Measurements from ENCODE around the gene FADS3.
A peak's percentile ranks its signal among the peaks of the same experiment; 100 is the strongest.

The FADS3 gene

DNA sequence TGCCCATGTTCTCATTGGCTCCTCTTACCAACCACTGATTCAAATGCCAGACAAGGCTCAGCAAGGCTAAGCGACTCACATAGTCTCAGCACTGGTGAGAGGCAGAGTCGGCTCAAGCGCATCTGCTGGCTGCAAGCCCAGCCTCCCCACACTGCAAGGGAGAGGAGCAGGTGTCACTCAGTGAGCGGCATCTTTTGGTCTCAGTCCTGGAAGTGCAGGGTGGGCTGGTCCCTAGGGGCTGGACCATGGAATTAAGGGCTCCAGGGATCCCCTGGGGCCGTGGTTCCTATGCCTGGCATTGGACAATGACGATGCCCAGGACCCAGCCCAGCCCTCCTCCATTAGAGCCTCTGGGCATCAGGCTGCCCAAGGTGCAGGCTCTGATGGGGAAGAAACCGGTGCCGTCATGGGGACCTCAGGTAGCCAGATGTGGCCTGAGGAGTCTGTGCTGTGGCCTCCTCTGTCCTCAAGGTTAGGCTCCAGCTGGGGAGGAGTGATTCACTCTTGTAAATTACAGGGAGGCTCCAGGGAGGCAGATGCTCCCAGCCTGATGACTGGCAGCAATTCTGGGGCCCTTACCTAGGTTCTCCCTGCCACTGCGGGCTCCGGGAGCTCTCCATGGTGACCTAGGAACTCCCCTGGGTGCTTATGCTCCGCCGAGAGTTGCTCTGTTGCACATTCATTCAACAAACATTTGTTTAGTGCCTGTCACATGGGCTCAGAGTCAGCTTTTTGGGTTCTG is 35.2 kb downstream of the FADS3 start:
- no peaks in the 10 kb centered on the region for H3K27me3 Mint-ChIP-seq (ENCODE audit: low read depth)
- DNase-seq (ENCODE audit: low spot score) = no peak
- H3K4me1 Mint-ChIP-seq (ENCODE audit: low read depth) = no peaks in the 10 kb centered on the region
- peak overlapping the region; percentile 26 for H3K27ac Mint-ChIP-seq
- no peak overlapping the region for H3K4me3 Mint-ChIP-seq
- H3K9me3 Mint-ChIP-seq = no peaks in the 10 kb centered on the region
- H3K36me3 Mint-ChIP-seq (ENCODE audit: low read depth) = peaks cover 43% of the 10 kb centered on the region

DNA sequence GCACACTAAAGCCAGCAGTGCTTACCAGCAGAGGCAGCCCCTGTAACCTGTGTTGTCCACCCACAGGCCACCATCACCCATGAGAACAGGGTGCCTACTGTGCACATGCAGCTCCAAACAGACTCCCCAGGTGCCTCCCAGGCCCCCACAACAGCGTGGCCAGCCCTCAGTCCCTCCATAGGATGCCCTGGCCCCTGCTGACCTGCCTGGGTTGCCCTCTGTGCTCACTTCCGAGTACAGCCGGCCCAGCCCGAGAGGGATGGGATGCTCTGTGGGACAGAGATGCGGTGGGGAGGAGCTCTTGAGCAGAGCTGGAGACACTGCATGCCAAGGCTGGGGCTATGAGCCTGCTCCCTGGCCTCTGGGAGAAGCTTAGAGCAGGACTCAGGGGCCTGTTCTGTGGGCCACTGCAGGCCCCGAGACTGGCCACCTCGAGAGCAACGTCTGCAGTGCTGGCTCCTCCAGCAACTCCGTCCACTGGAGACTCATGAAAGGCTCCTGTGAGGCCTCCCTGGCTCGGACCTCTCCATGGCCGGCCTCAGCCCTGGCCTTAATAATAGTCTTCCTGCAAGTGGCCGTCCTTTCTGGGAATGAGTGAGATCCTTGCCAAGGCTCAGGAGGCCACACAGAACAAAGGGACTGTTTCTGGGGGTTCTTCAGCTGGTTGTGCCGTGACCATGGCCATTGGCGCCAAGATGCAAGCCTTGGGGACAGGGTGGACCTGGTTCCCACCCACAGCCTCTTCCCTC is 36.2 kb downstream of the FADS3 start:
- H3K9me3 Mint-ChIP-seq = no peaks in the 10 kb centered on the region
- H3K27me3 Mint-ChIP-seq (ENCODE audit: low read depth) = no peaks in the 10 kb centered on the region
- no peaks in the 10 kb centered on the region for H3K4me1 Mint-ChIP-seq (ENCODE audit: low read depth)
- no peak for DNase-seq (ENCODE audit: low spot score)
- no peak overlapping the region for H3K27ac Mint-ChIP-seq
- no peak overlapping the region for H3K4me3 Mint-ChIP-seq
- H3K36me3 Mint-ChIP-seq (ENCODE audit: low read depth) = peaks cover 41% of the 10 kb centered on the region

DNA sequence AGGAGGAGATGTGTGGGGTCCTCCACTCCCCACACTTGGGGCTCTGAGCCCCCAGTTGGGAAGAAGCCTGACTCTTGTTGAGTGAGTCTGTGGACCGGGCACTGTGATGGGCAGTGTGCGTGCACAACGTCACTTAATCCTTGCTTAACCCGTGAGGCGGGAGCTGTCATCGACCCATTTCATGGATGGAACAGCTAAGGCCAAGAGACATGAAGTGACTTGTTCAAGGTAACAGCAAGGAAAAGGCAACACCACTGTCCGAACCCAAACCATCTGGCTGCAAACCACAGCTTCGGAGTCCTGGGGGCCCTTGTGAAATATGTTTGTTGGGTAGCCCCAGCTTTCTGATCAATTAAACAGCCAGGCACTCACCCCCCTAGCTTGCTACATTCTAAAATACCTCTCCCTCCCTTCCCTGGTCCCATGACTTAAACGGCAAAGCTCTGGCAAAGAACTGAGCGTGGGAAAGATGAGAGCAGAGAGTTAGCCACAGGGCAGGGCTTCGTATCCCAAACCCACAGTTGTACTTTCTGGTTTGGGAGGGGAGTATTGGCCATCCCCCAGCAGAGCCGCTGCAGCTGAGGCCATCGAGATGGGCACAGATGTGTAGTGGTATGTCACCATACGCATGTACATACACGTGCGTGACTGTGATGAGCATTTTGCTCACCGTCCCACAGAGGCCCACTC is 37.0 kb downstream of the FADS3 start:
- Mint-ChIP-seq H3K36me3 (ENCODE audit: low read depth) (peaks cover 41% of the 10 kb centered on the region), H3K27ac (no peak overlapping the region), H3K4me1 (ENCODE audit: low read depth) (no peaks in the 10 kb centered on the region), H3K4me3 (no peak overlapping the region), H3K9me3 (no peaks in the 10 kb centered on the region), H3K27me3 (ENCODE audit: low read depth) (no peaks in the 10 kb centered on the region)
- DNase-seq (ENCODE audit: low spot score) = no peak

DNA sequence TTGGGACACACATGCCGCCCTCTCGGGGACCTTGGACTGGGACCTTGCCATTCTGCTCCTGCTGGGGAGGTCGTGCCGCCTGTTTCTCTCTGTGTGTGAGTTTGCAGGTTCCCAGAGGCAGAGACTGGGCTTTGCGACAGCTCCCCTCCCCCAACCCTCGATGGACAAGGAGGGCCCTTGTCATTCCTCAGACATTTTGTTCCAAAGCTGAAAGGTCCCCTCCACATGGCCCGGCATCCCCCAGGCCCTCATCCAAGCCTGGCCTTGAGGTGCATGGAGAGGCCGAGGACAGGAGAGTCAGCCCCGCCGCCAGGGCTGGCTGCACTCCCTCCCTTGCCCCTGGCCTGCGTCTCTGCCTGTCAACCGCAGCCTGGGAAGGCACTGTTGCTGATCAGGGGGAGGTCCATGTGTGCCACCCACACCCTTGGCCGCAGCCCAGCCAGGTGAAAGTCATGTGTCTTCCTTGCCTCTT is 37.6 kb downstream of the FADS3 start:
- H3K9me3 Mint-ChIP-seq = no peaks in the 10 kb centered on the region
- H3K4me1 Mint-ChIP-seq (ENCODE audit: low read depth) = no peaks in the 10 kb centered on the region
- H3K4me3 Mint-ChIP-seq = no peak overlapping the region
- H3K27me3 Mint-ChIP-seq (ENCODE audit: low read depth) = no peaks in the 10 kb centered on the region
- no peak for DNase-seq (ENCODE audit: low spot score)
- peaks cover 37% of the 10 kb centered on the region for H3K36me3 Mint-ChIP-seq (ENCODE audit: low read depth)
- no peak overlapping the region for H3K27ac Mint-ChIP-seq

DNA sequence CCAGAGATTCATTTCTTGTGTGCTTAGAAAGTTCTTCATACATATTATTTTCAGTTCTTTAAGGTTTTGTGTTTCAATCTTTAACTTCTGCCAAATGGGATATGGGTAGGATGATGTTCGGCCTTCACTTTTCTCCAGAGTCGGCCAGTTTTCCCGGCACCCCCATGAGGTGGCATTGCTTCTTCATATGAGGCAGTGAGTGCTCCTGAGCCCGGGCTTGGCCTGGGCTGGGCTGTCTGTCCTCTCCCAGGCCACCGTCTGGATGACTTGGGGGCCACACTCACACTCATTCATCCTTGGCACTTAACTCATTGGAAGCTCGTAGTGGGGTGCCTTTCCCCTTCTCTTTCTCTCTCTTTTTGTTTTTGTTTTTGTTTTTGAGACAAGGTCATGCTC is 39.4 kb downstream of the FADS3 start:
- Mint-ChIP-seq H3K4me1 (ENCODE audit: low read depth) (no peaks in the 10 kb centered on the region), H3K27me3 (ENCODE audit: low read depth) (no peaks in the 10 kb centered on the region), H3K36me3 (ENCODE audit: low read depth) (peaks cover 54% of the 10 kb centered on the region), H3K9me3 (no peaks in the 10 kb centered on the region), H3K4me3 (no peak overlapping the region), H3K27ac (no peak overlapping the region)
- no peak for DNase-seq (ENCODE audit: low spot score)

DNA sequence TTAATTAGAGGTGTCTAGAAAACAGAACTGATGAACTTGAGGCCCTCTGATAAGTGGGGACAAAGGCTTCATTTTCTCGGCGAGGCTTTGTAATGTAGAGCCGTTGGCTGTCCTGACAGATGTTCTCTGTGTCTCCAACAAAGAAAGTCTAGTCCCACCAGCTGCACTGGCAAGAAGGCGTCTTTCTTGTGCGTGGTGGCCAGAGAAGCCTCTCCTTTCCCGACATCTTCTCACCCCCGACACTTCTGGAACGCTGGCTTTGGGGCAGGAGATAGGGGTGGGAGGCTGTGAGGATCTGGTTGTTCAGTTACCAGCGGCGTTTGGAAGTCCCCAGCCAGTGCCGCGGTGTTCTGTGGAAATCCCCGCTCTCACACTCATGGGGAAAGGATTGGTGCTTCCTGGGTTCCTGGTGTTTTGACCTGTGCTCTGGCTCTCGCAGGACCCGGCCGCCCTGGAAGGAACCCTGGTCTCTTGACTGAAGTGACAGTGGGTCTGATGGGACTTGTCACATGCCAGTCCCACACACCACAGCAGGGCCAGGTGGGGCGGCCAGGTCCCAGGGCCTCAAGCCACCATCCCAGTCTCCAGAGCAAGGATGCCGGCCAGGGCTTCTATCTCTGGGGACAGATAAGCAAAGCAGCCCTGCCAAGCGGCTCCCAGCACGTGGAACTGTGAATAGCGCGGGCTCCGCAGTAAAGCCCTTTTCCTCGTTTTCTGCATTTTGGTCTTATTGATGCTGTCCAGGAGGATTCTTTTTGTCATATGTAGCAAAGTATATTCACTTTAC is 40.0 kb downstream of the FADS3 start:
- Mint-ChIP-seq H3K4me1 (ENCODE audit: low read depth) (no peaks in the 10 kb centered on the region), H3K36me3 (ENCODE audit: low read depth) (peaks cover 58% of the 10 kb centered on the region), H3K4me3 (no peak overlapping the region)

DNA sequence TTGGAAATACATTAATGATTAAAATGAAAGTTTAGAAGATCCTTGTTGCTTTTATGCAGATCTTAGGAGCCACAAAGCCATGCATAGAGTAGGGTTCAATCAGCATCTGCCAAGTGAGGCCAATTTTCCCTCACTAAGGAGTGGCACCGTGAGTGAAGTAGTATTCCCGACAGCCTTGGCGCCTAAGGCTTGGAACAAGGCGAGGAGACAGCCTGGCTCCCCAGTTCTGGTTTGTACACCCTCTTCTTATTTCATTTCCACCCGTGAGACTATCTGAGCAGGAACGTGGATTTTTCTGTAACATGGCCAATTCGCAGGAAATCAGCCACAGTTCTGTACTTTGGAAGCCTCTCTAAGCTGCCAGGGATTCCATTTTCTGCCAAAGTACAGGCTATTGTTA is 40.7 kb downstream of the FADS3 start:
- Mint-ChIP-seq H3K36me3 (ENCODE audit: low read depth) (peaks cover 62% of the 10 kb centered on the region), H3K4me1 (ENCODE audit: low read depth) (peaks cover 2% of the 10 kb centered on the region), H3K27ac (no peak overlapping the region), H3K4me3 (no peak overlapping the region), H3K9me3 (no peaks in the 10 kb centered on the region), H3K27me3 (ENCODE audit: low read depth) (no peaks in the 10 kb centered on the region)
- DNase-seq (ENCODE audit: low spot score) = no peak

More for the DNA sequence above, 40.0 kb downstream of the FADS3 start:
- DNase-seq (ENCODE audit: low spot score) = no peak
- Mint-ChIP-seq H3K9me3 (no peaks in the 10 kb centered on the region), H3K27me3 (ENCODE audit: low read depth) (no peaks in the 10 kb centered on the region), H3K27ac (no peak overlapping the region)

DNA sequence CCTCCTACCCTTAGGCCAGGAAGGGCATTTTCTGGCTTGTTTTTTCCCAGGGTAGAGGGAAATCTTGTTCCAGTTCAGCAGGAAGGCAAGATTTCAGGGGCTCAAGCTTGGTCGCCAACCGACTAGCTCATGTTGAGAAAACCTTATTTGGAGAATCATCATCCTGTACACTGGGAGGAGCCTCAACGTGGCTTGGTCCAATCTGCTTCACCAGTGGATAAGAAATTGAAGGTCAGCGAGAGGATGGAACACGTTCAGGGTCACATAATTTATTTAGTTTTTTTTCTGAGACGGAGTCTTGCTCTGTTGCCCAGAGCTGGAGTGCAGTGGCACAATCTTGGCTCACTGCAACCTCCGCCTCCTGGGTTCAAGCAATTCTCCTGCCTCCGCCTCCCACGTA is 42.7 kb downstream of the FADS3 start:
- H3K4me1 Mint-ChIP-seq (ENCODE audit: low read depth) = peaks cover 2% of the 10 kb centered on the region
- peak overlapping the region; percentile 41 for H3K27ac Mint-ChIP-seq
- H3K27me3 Mint-ChIP-seq (ENCODE audit: low read depth) = no peaks in the 10 kb centered on the region
- no peak overlapping the region for H3K4me3 Mint-ChIP-seq
- H3K9me3 Mint-ChIP-seq = no peaks in the 10 kb centered on the region
- no peak for DNase-seq (ENCODE audit: low spot score)
- H3K36me3 Mint-ChIP-seq (ENCODE audit: low read depth) = peaks cover 60% of the 10 kb centered on the region

DNA sequence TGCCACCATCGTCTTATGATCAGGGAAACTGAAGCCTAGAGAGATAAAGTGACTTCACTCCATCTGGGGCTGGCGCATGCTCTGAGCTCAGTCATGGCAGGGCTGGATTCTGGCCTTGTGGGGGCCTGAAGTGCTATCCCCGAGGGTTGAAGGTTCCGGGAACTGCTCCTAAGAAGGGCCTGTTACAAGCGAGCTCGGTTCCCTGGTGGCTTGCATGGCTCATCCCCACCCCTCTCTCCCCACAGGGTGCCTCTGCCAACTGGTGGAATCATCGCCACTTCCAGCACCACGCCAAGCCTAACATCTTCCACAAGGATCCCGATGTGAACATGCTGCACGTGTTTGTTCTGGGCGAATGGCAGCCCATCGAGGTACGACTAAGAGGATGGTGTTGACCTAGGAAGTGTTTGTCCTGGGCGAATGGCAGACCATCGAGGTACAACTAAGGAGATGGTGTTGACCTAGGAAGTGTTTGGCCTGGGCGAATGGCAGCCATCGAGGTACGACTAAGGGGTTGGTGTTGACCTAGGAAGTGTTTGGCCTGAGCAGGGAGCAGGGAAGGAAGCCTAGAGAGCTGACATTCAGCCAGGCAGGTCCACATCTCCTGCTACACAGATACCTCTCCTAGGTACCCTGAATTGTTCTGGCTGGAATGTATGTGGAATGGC is 43.3 kb downstream of the FADS3 start:
- no peak overlapping the region for H3K4me3 Mint-ChIP-seq
- H3K27me3 Mint-ChIP-seq (ENCODE audit: low read depth) = no peaks in the 10 kb centered on the region
- H3K27ac Mint-ChIP-seq = no peak overlapping the region
- H3K36me3 Mint-ChIP-seq (ENCODE audit: low read depth) = peaks cover 62% of the 10 kb centered on the region
- H3K4me1 Mint-ChIP-seq (ENCODE audit: low read depth) = peaks cover 2% of the 10 kb centered on the region
- H3K9me3 Mint-ChIP-seq = no peaks in the 10 kb centered on the region
- no peak for DNase-seq (ENCODE audit: low spot score)

DNA sequence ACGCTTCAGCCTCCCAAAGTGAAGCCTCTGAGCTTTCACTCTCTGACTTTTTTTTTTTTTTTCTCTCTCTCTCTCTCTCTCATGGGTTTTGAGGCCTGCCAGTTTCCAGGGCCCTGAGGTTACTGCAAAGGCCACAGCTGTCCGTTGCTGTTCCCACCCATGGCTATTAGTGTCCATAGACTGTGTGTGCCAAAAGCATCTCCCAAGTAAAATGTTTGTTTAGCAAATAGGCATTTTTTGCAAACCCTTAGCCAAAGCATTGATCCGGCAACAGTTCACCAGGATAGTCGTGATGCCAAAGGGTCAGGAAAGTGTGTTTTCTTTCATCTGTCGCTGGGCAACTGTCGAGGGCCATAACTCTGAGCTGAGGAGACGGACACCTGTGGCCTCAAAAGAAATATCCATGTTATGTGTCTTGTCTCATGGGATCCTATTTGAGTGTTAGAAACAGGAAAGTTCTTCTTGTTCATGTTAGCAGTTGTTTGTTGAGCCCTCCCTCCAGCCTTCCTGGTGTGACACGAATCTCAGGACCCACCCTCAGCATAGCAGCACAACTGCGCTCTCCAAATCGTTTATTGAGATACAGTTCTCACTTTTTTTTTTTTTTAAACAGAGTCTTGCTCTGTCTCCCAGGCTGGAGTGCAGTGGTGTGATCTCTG is 44.9 kb downstream of the FADS3 start:
- no peaks in the 10 kb centered on the region for H3K27me3 Mint-ChIP-seq (ENCODE audit: low read depth)
- H3K4me1 Mint-ChIP-seq (ENCODE audit: low read depth) = peaks cover 2% of the 10 kb centered on the region
- H3K4me3 Mint-ChIP-seq = no peak overlapping the region
- H3K9me3 Mint-ChIP-seq = no peaks in the 10 kb centered on the region
- DNase-seq (ENCODE audit: low spot score) = no peak
- H3K27ac Mint-ChIP-seq = no peak overlapping the region
- H3K36me3 Mint-ChIP-seq (ENCODE audit: low read depth) = peaks cover 58% of the 10 kb centered on the region

DNA sequence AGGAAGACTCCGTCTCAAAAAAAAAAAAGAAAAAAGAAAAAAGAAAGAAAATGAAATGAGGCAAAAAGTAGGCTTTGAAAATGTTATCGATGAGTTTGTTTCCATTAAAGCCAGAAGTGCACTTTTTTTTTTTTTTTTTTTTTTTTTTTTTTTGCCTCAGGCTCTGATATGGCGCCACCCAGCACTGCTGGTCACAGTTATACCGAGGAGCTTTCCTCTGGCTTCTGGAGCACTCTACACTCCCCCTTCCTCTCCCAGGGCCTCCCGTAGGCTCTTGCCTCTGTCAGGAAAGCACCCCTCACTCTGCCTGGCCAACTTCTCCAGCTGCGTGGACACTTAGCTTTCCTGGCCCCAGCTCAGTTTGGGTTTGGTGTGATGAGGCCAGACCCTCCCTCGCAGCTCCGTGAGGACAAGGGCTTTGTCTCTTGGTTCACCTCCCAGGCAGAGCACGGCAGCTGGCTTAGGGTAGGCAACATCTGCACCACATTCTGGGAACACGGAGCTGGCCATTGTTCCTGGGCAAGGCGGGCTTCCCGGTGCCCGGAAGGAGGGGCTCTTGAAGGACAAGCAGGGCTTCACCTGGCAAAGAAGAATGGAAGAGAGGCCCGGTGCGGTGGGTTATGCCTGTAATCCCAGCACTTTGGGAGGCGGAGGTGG is 46.3 kb downstream of the FADS3 start:
- Mint-ChIP-seq H3K36me3 (ENCODE audit: low read depth) (peaks cover 61% of the 10 kb centered on the region), H3K27me3 (ENCODE audit: low read depth) (no peaks in the 10 kb centered on the region), H3K27ac (no peak overlapping the region), H3K4me3 (no peak overlapping the region), H3K4me1 (ENCODE audit: low read depth) (peaks cover 2% of the 10 kb centered on the region), H3K9me3 (no peaks in the 10 kb centered on the region)
- DNase-seq (ENCODE audit: low spot score) = no peak

DNA sequence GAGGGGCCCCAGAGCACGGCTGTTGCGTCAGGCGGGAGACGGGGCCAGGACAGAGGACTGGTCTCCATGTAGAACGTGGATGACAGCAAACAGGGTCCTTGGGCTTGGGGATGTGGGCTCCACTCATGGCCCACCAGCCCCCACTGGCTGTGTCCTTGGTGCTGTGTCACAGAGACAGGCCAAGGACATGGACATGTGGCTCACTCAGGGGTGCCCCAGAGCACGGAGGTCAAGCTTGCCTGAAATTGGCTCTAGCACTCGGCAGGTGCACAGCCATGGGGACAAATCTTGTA is 48.9 kb downstream of the FADS3 start:
- Mint-ChIP-seq H3K9me3 (no peaks in the 10 kb centered on the region), H3K36me3 (ENCODE audit: low read depth) (peaks cover 66% of the 10 kb centered on the region), H3K4me1 (ENCODE audit: low read depth) (peaks cover 4% of the 10 kb centered on the region)

More for the DNA sequence above, 48.9 kb downstream of the FADS3 start:
- DNase-seq (ENCODE audit: low spot score) = no peak
- H3K4me3 Mint-ChIP-seq = no peak overlapping the region
- H3K27ac Mint-ChIP-seq = no peak overlapping the region
- no peaks in the 10 kb centered on the region for H3K27me3 Mint-ChIP-seq (ENCODE audit: low read depth)

All from T-helper 2 cell treated with Interferon-gamma antibody and Interleukin-4, amounts not matched to agents 5 μg/mL and 100 μg/mL, for 36 hours (primary cell).